Activated effector memory CD4-positive, alpha-beta T cell treated with anti-CD3 and anti-CD28 coated beads, Interleukin-2, amount 50 U/mL, for 16 hours (primary cell): ENCODE results near the gene RFTN1.
A peak's percentile ranks its signal among the peaks of the same experiment; 100 is the strongest.

Experiments
- DNase-seq: peaks from one replicate; pipeline ENCODE4 v3.0.0-alpha.2; 2020

RFTN1 gene

DNA sequence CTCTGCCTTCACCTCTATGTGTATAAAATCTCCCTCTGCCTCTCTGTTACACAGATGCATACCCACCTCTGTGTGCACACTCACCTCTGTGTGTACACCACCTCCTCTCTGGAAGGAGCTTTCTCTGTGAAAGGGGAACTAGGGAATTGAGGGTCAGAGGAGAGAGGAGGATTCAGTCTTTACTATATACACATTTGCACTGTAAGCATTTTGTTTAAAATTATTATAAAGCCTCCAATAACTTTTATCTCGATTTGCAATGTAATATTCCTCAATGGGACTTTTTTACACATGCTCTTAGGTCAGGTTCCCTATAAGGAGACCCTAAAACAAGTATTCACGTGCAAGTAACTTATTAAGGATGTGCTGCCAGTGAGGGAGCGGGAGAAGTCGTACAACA lies 166.0 kb downstream of the RFTN1 start:
- DNase-seq = no peak

- DNase-seq = no peak
These were observed 167.0 kb downstream of the RFTN1 start for GRCh38 chr3:16346413-16347081.

GRCh38 chr3:16343101-16343500 lies 170.4 kb downstream of the RFTN1 start:
- no peak for DNase-seq

- DNase-seq = no peak
These were observed 174.5 kb downstream of the RFTN1 start for GRCh38 chr3:16338999-16339398.

DNA sequence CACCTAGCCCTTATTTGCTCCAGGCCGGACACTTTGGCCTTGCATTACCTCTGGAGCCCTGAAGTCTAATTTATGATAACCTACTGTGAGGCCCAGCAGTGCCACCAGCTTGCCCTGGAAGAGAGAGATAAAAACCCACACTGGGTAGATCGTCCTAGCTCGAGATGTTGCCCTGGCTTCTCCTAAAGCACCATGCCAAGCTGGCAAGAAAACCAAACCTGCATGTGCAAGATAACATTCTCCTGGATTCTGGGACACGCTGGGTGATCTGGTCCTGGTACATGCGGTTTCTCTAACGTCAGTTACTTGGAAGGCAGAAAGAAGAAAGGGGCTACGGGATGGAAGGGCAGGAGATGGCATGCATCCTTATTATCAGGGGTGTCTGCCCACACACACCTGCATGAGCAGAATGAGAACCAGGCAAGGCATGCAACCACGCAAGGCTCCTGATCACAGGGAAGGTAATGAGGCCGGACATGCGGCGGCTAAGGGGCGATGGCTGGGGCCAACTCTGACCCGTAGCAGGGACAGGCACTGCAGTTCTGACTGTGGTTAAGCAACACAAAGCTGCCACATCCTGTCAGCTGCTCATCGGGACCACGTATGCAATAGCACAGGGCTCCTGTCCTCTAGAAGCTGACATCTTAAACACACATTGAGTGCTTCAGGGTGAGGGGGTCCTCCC lies 175.5 kb downstream of the RFTN1 start:
- peak; percentile 78 for DNase-seq

DNA sequence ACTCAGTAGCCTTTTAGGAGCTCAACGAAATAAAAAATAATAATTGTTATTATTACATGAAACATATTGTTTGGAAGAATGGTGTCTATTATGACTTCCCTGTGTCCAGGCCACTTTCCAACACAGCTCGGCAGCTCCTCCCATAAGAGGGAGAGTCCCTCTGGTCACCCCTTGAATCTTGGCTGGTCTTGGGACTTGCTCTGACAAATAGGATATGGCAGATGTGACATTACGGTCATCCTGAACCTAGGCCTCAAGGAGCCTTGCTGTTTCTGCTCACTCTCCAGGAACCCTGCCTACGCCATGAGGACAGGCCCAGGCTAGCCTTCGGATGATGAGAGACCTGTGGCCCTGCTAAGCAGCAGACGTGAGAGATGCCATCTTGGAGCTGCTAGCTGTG lies 176.7 kb downstream of the RFTN1 start:
- DNase-seq = no peak

GRCh38 chr3:16335772-16336645 lies 177.5 kb downstream of the RFTN1 start:
- no peak for DNase-seq

- no peak for DNase-seq
These were observed 178.2 kb downstream of the RFTN1 start for GRCh38 chr3:16335333-16335732.

- no peak for DNase-seq
These were observed 178.6 kb downstream of the RFTN1 start for GRCh38 chr3:16334909-16335308.

GRCh38 chr3:16332904-16333426 lies 180.5 kb downstream of the RFTN1 start:
- DNase-seq = no peak

- DNase-seq = no peak
These were observed 182.1 kb downstream of the RFTN1 start for GRCh38 chr3:16331319-16331883.

- DNase-seq = no peak
These were observed 183.1 kb downstream of the RFTN1 start for GRCh38 chr3:16330351-16330750.

- no peak for DNase-seq
These were observed 183.7 kb downstream of the RFTN1 start for GRCh38 chr3:16329826-16330129.

DNA sequence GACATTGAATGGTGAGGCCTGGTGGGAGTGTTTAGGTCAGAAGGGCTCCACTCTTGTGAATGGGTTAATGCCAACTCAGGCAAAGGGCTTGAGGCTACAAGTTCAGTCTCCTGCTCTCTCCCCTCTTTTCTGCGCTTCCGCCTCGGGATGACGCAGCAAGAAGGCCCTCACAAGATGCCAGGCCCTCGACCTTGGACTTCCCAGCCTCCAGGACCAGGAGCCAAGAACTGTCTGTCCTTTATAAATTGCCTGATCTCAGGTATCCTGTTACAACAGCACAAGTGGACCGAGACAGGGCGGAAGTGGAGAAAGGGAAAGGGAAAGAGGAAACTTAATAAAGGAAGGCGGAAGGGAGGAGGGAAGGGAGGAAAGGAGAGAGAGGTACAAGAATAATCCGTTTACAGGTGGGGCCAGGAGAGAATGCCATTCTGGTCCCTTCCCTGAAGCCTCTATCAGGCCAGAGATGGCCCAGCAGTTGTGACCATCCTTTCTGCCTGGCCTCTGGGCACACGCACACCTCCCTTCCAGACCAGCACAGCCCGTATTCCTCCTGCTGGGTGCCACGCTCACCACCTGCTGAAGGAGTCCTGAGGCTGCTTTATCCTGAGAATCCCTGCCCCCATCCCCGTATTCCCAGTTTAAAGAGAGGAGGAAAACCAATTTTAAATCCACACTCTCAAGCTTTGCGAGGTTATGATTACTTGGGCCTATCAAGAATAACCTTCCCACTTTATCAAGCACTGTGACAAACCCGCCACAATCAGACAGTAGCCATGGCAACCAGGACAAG lies 184.3 kb downstream of the RFTN1 start:
- no peak for DNase-seq

DNA sequence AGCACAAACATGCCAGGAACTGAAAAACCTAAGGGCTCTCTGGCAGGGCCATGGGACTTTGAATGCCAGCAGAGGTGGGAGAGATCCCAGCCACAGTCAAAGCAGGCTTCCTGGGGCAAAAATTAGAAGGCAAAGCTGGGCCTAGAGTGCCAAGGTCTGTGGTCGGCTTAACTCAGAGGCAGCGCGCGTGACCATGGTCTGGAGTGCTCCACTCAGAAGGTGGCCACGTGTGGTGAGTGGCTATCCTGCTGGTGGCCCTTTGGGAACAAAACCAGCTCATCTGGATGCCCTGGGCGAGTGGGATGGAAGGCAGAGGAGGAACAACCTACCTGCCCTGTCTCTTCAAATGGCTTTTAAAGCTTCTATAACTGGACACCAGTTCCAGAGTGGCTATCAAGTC lies 185.4 kb downstream of the RFTN1 start:
- DNase-seq = no peak

DNA sequence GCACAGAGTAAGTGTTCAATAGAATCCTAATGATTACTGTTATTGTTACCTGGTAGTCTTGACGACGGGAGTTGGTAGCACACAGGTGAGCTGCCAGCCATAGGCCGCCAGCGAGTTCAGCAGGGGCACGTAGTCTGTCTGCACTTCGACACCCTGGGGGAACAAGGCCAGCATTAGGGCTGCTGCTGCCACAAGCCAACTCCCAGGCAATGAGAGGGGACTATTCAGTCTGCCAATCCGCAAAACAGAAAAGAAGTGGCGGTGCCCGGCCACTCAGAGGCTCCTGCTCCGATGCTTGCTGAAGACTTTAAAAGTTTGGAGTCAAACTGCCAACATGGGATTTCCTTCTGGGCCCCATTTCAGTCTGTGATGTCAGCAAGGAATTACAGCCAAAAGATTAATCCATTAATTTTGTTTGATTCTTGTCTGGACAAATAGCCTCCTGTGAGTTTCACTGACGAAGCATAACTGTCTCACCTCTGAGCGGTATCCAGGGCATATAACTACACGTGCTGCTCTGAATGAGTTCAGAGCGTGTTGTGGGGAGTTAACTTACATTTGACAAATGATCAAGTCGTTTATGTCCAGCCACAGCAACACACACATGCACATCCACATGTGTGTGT lies 186.7 kb downstream of the RFTN1 start:
- no peak for DNase-seq

GRCh38 chr3:16325850-16326249 lies 187.6 kb downstream of the RFTN1 start:
- DNase-seq = no peak

GRCh38 chr3:16323737-16324136 lies 189.8 kb downstream of the RFTN1 start:
- DNase-seq = no peak

DNA sequence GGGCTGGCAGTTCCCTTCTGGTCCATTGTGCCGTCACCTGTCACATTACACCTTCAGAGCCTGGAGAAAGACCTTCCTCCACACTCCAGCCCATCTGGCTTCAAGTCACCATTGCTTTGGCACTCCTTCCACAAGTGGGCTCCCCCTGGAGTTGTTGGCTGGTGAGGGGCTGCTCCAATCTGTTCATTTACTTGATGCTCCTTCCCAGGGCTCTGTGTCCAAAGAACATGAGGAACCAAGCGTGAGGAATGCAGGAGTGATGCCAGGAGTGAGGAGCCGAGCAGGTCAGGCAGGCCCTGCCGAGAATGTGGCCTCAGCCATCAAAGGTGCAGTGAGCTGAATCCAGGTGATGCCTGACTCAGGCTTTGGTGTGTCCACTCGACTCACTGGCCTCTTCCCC lies 191.3 kb downstream of the RFTN1 start:
- DNase-seq = no peak

DNA sequence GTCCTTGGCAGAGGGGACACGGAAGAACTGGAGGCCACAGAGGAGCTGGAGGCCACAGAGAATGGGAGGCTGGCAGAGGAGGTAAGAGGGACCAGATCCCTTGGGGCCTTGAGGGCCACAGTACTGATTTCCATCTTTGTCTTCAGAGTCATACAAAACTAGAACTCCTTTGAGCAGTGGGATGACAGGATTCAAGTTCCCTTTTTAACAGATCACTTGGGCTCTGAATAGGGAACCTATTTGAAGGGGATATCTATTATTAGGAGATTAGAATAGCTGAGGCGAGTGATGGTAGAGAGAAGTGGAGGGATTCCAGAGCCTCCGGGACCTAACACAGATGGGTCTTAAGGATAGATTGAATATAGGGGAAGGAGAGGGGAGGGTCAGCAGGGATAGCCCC lies 192.8 kb downstream of the RFTN1 start:
- DNase-seq = no peak

- DNase-seq = no peak
These were observed 193.8 kb downstream of the RFTN1 start for GRCh38 chr3:16319723-16320122.

GRCh38 chr3:16319307-16319706 lies 194.2 kb downstream of the RFTN1 start:
- DNase-seq = peak; percentile 91
